Activated CD4-positive, alpha-beta T cell treated with anti-CD3 and anti-CD28 coated beads for 36 hours (primary cell): Measurements from ENCODE around the gene PDE8A. TPM values are rescaled to one million over a fixed set of nuclear protein-coding genes. Genes with fewer than 3 reads are reported as not detected.

Experiments
- ATAC-seq: fragments of 200-7000 bp; cut with Tn5 transposase; one replicate; pipeline ENCODE4 v1.10.0; 2021; ENCODE audit warnings: mild to moderate bottlenecking, moderate library complexity
- CTCF ChIA-PET: fragments of 350-600 bp; sonication (Branson Sonifier 250); formaldehyde crosslinking; loops from one replicate; lab custom pipeline; 2021; ENCODE audit warnings: antibody characterized with exemption; lab: Charles Lee
- POLR2A ChIA-PET: fragments of 350-600 bp; sonication (Branson Sonifier 250); formaldehyde crosslinking; loops from one replicate; lab custom pipeline; 2021; ENCODE audit warnings: antibody characterized with exemption, inconsistent platforms; lab: Charles Lee
- DNase-seq: peaks from one replicate; pipeline ENCODE4 v3.0.0-alpha.2; 2020
- H3K27ac Mint-ChIP-seq: one replicate; pipeline ENCODE4 v1.8.0; 2021; ENCODE audit warnings: mixed read lengths
- H3K27me3 Mint-ChIP-seq: one replicate; pipeline ENCODE4 v1.8.0; 2021; ENCODE audit warnings: mixed read lengths
- H3K36me3 Mint-ChIP-seq: one replicate; pipeline ENCODE4 v1.8.0; 2021; ENCODE audit warnings: low read depth, mixed read lengths
- H3K4me1 Mint-ChIP-seq: one replicate; pipeline ENCODE4 v1.8.0; 2021; ENCODE audit warnings: mixed read lengths
- H3K4me3 Mint-ChIP-seq: one replicate; pipeline ENCODE4 v1.8.0; 2021; ENCODE audit warnings: mild to moderate bottlenecking, moderate library complexity, mixed read lengths
- H3K9me3 Mint-ChIP-seq: one replicate; pipeline ENCODE4 v1.8.0; 2021; ENCODE audit warnings: low read depth, mixed read lengths
- intact Hi-C, 2 experiments: fragments of 100-400 bp; cut with DNase I in 1 of 2; cut with micrococcal nuclease in 1 of 2; formaldehyde crosslinking; loops; one replicate each; pipeline versions ENCODE4 v1.14.2 to v1.15.1; 2022 to 2024; cut with DNase I, micrococcal nuclease
- total RNA-seq, 2 experiments: library from RNA; stranded (reverse); gene quantifications; one replicate each; pipeline ENCODE4 v1.2.3, GENCODE V29; 2021

The PDE8A gene
- total RNA-seq, 2 experiments from 2014 or later = 21.3 to 28.7 TPM

DNA sequence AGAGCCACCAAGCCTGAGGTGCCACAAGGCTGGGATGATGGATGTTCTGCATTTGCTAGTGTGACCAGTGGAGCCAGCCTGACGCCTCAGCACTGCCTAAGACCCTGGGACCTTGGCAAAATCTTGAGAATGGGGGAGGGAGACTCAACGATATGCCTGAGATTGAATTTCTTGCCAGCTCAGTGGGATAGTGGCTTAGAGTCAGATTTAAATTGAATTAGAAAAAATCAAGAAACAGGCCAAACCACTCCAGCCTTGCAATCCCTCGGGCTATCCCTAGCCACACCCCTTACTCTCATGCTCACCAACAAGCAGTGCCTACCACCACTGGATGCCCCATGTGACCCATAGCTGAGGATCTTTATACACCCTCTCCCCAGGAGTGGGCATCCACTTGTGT is 18.7 kb upstream of the PDE8A start:
- CTCF ChIA-PET = no interaction called here
- Mint-ChIP-seq H3K9me3 (peaks cover 3% of the 10 kb centered on the region), H3K4me3 (no peak overlapping the region), H3K27me3 (peaks cover 2% of the 10 kb centered on the region), H3K27ac (no peak overlapping the region), H3K36me3 (no peaks in the 10 kb centered on the region), H3K4me1 (peaks cover 4% of the 10 kb centered on the region)
- intact Hi-C loops = no loop called here
- POLR2A ChIA-PET = no interaction called here
- no peak for DNase-seq
- no peak for ATAC-seq

DNA sequence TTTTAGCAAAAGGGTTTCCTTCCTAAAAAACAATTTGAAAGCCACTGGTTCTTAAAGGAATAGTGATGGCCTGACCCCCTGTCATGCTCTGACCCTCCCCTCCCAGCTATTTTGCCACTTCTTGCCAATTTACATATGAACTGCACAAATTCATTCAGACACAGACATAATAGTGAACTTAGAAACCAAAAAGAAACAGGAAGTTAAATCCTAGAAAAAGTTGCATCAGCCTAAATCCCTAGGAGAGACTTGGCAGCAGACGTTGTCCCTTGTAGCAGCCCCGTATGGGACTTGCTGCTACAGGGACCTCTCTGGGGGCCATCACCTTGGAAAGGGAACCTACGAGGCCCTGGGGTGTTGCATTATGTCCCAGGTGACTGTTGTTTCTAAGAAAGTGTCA is 14.3 kb upstream of the PDE8A start:
- DNase-seq (no peak), ATAC-seq (no peak)
- Mint-ChIP-seq H3K9me3 (peaks cover 3% of the 10 kb centered on the region), H3K27me3 (peaks cover 2% of the 10 kb centered on the region), H3K36me3 (no peaks in the 10 kb centered on the region), H3K4me1 (no peaks in the 10 kb centered on the region), H3K27ac (no peak overlapping the region), H3K4me3 (no peak overlapping the region)
- intact Hi-C loops = no loop called here
- POLR2A ChIA-PET = no interaction called here
- CTCF ChIA-PET = interaction anchor here (0.8 kb wide), 1 partner anchor 14 kb away, joined by 5 read pairs; no protein-coding TSS in a partner anchor

GRCh38 chr15:84968301-84968700 is 13.4 kb upstream of the PDE8A start:
- Mint-ChIP-seq H3K9me3 (peaks cover 3% of the 10 kb centered on the region), H3K27me3 (peaks cover 2% of the 10 kb centered on the region), H3K36me3 (no peaks in the 10 kb centered on the region), H3K4me3 (no peak overlapping the region), H3K27ac (no peak overlapping the region), H3K4me1 (no peaks in the 10 kb centered on the region)
- DNase-seq (no peak), ATAC-seq (no peak)
- CTCF ChIA-PET = interaction anchor here (0.6 to 0.8 kb wide), 3 partner anchors 15 to 311 kb away, joined by 3 to 5 read pairs (median 3); partner anchors contain the start of gene NMB
- intact Hi-C loops = no loop called here
- POLR2A ChIA-PET = no interaction called here

GRCh38 chr15:84969257-84969656 is 12.4 kb upstream of the PDE8A start:
- H3K27me3 Mint-ChIP-seq = peaks cover 2% of the 10 kb centered on the region
- ChIA-PET CTCF (interaction anchor here (0.6 to 0.7 kb wide), 2 partner anchors 313 to 371 kb away, joined by 3 to 4 read pairs; no protein-coding TSS in a partner anchor), POLR2A (no interaction called here)
- H3K27ac Mint-ChIP-seq = no peak overlapping the region
- ATAC-seq = no peak
- intact Hi-C loops = no loop called here
- no peaks in the 10 kb centered on the region for H3K4me1 Mint-ChIP-seq
- H3K36me3 Mint-ChIP-seq = no peaks in the 10 kb centered on the region
- no peak for DNase-seq
- H3K4me3 Mint-ChIP-seq = no peak overlapping the region
- H3K9me3 Mint-ChIP-seq = peaks cover 3% of the 10 kb centered on the region

DNA sequence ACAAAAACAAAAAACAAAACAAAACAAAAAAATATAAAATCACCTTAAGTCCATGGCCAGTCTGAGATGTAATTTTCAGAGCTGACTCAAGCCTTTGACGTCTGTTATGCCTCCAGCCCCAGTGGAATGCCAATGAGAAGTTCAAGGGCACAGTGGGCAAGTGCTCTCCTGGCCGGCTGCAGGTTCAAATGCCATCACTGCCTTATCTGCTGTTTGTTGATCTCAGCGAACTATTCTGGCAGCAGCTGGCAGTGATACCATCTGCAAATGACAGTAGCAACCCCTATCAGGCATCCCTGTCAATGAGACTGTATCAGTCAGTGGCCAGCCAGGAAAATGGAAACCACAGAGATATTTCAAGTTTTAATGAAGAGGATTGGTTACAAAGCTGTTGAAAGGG is 10.8 kb upstream of the PDE8A start:
- Mint-ChIP-seq H3K27me3 (peaks cover 2% of the 10 kb centered on the region), H3K27ac (no peak overlapping the region), H3K4me3 (no peak overlapping the region), H3K36me3 (no peaks in the 10 kb centered on the region), H3K4me1 (no peaks in the 10 kb centered on the region), H3K9me3 (peaks cover 3% of the 10 kb centered on the region)
- intact Hi-C loops = no loop called here
- DNase-seq = no peak
- no peak for ATAC-seq
- POLR2A ChIA-PET = no interaction called here
- CTCF ChIA-PET = interaction anchor here (0.7 kb wide), 1 partner anchor 579 kb away, joined by 3 read pairs; no protein-coding TSS in a partner anchor

GRCh38 chr15:84973492-84974460 is 7.9 kb upstream of the PDE8A start:
- ATAC-seq = no peak
- Mint-ChIP-seq H3K4me1 (no peaks in the 10 kb centered on the region), H3K27ac (no peak overlapping the region), H3K36me3 (no peaks in the 10 kb centered on the region), H3K27me3 (no peaks in the 10 kb centered on the region), H3K4me3 (no peak overlapping the region), H3K9me3 (no peaks in the 10 kb centered on the region)
- intact Hi-C loops = no loop called here
- ChIA-PET POLR2A (no interaction called here), CTCF (no interaction called here)
- DNase-seq = no peak

DNA sequence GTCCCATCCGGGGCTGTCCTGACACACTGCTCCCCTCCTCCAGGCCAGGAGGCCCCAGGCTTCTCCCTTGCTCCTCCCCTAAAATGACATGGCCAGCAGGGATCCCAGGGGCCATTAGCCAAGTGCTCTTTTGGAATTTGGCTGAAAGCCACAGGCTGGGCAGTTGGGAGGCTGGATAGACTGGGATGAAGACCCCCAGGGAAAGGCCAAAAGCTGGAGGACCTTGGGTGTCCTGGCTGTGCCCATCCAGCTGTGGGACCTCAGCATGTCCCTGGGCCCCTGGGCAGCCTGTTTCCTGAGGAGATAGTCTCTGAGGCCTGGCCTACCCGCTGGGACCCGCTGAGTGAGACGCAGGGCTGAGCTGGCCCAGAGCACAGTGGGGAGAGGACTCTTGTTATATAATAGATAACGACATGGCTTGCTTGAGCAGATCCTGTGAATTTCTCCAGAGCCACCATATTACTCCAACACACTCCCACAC is 5.7 kb upstream of the PDE8A start:
- no peak for ATAC-seq
- no peaks in the 10 kb centered on the region for H3K27me3 Mint-ChIP-seq
- H3K27ac Mint-ChIP-seq = no peak overlapping the region
- H3K4me3 Mint-ChIP-seq = no peak overlapping the region
- H3K4me1 Mint-ChIP-seq = peaks cover 7% of the 10 kb centered on the region
- intact Hi-C loops = no loop called here
- POLR2A ChIA-PET = no interaction called here
- CTCF ChIA-PET = interaction anchor here (0.6 to 1.3 kb wide), 2 partner anchors 18 to 181 kb away, joined by 3 to 5 read pairs; no protein-coding TSS in a partner anchor
- no peak for DNase-seq
- H3K9me3 Mint-ChIP-seq = no peaks in the 10 kb centered on the region
- H3K36me3 Mint-ChIP-seq = no peaks in the 10 kb centered on the region

DNA sequence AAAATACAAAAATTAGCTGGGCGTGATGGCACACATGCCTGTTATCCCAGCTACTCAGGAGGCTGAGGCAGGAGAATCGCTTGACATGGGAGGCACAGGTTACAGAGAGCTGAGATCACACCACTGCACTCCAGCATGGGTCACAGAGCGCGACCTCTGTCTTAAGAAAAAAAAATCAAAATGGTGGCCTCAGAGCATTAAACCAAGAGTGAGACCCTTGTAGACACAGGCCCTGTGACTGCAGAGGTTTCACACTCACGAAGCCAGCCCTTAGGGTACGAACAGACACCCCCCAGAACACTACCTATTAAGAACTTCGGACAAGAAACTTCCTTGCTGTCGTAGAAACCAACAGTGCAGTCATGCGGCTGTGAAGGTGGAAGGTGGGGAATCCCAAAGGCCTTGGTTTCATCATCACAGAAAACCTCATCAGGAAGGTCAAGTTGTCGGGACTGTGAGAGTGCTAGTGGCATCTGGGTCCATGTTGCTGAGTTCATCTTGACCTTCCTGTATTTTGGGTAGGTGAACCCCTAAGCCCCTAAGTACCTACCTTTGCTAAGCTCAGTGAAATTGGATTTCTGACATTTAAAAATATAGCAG is 4.8 kb upstream of the PDE8A start:
- no peak overlapping the region for H3K4me3 Mint-ChIP-seq
- DNase-seq (no peak), ATAC-seq (no peak)
- CTCF ChIA-PET = interaction anchor here (0.7 kb wide), 1 partner anchor 820 kb away, joined by 3 read pairs; no protein-coding TSS in a partner anchor
- POLR2A ChIA-PET = no interaction called here
- H3K4me1 Mint-ChIP-seq = peaks cover 7% of the 10 kb centered on the region
- intact Hi-C loops = no loop called here
- no peaks in the 10 kb centered on the region for H3K9me3 Mint-ChIP-seq
- no peak overlapping the region for H3K27ac Mint-ChIP-seq
- H3K36me3 Mint-ChIP-seq = no peaks in the 10 kb centered on the region
- no peaks in the 10 kb centered on the region for H3K27me3 Mint-ChIP-seq

GRCh38 chr15:84979651-84980050 is 2.0 kb upstream of the PDE8A start:
- H3K27me3 Mint-ChIP-seq = no peaks in the 10 kb centered on the region
- DNase-seq (no peak), ATAC-seq (no peak)
- ChIA-PET POLR2A (no interaction called here), CTCF (interaction anchor here (0.7 to 1.8 kb wide), 5 partner anchors 9 to 349 kb away, joined by 3 to 4 read pairs (median 3); no protein-coding TSS in a partner anchor)
- H3K4me3 Mint-ChIP-seq = peak overlapping the region; percentile 84
- H3K4me1 Mint-ChIP-seq = peaks cover 29% of the 10 kb centered on the region
- intact Hi-C loops = loop anchor here (1.0 to 10.0 kb wide), 6 partner anchors 65 to 815 kb away; partner anchors contain the start of genes AKAP13 (in 1 of the 2) and KLHL25 (in 1 of the 2)
- H3K9me3 Mint-ChIP-seq = no peaks in the 10 kb centered on the region
- peak overlapping the region; percentile 90 for H3K27ac Mint-ChIP-seq
- peaks cover 5% of the 10 kb centered on the region for H3K36me3 Mint-ChIP-seq

- Mint-ChIP-seq H3K9me3 (no peaks in the 10 kb centered on the region), H3K27me3 (no peaks in the 10 kb centered on the region), H3K36me3 (peaks cover 5% of the 10 kb centered on the region), H3K27ac (peak overlapping the region; percentile 90), H3K4me3 (peak overlapping the region; percentile 84), H3K4me1 (peaks cover 37% of the 10 kb centered on the region)
- ATAC-seq (peak; percentile 73), DNase-seq (peak; percentile 91)
- POLR2A ChIA-PET = interaction anchor here (0.5 to 1.4 kb wide), 6 partner anchors 12 to 349 kb away, joined by 4 to 6 read pairs (median 4); partner anchors contain the start of gene WDR73
- CTCF ChIA-PET = interaction anchor here (0.6 to 1.8 kb wide), 15 partner anchors 8 to 393 kb away, joined by 3 to 5 read pairs (median 3); partner anchors contain the start of gene WDR73
- intact Hi-C loops = loop anchor here (1.0 to 10.0 kb wide), 12 partner anchors 12 to 814 kb away; partner anchors contain the start of genes AKAP13 (in 1 of the 2), KLHL25 (in 1 of the 2), SEC11A (in 1 of the 2) and WDR73 (in 1 of the 2)
These were observed 1.2 kb upstream of the PDE8A start for GRCh38 chr15:84980196-84981053.
